Limb (tissue), 2 donors: ENCODE results near the gene RRP7A.
A peak's percentile ranks its signal among the peaks of the same experiment; 100 is the strongest.
"Not testable (repeated sequence)": the region's sequence is repeated elsewhere in the genome, so short reads cannot be mapped to it uniquely, and the experiment has no call there.

ENCODE experiments used
- DNase-seq, 2 donors: peaks; one replicate each; pipeline ENCODE4 v3.0.0-alpha.2; 2016; ENCODE audit errors: extremely low spot score in 2 of 2

The RRP7A gene

DNA sequence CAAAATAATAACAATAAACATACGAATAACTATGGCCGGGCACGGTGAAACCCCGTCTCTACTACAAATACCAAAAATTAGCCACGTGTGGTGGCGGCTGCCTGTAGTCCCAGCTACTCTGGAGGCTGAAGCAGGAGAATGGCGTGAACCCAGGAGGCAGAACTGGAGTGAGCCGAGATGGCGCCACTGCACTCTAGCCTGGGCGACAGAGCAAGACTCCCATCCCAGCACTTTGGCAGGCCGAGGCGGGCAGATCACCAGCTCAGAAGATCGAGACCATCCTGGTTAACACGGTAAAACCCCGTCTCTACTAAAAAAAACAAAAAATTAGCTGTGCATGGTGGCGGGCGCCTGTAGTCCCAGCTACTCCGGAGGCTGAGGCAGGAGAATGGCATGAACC is 17.0 kb upstream of the RRP7A start:
- DNase-seq: not testable (repeated sequence)

DNA sequence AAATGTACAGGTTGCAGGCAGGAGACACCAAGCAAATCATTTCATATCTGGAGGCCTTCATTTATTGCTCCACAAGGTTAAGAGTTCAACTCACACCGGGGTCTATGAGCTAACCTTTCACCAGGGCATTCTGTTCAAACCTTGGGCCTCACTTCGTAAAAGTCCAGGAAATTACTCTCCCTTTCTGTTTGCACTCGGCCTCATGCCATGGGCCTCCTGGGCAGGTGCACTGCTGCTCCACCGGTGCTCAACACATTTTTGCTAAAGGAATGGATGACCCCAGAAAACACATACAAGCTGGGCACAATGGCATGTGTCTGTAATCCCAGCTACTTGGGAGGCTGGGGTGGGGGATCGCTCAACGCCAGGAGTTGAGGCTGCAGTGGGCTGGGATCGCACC is 16.6 kb upstream of the RRP7A start:
- DNase-seq: no peak

DNA sequence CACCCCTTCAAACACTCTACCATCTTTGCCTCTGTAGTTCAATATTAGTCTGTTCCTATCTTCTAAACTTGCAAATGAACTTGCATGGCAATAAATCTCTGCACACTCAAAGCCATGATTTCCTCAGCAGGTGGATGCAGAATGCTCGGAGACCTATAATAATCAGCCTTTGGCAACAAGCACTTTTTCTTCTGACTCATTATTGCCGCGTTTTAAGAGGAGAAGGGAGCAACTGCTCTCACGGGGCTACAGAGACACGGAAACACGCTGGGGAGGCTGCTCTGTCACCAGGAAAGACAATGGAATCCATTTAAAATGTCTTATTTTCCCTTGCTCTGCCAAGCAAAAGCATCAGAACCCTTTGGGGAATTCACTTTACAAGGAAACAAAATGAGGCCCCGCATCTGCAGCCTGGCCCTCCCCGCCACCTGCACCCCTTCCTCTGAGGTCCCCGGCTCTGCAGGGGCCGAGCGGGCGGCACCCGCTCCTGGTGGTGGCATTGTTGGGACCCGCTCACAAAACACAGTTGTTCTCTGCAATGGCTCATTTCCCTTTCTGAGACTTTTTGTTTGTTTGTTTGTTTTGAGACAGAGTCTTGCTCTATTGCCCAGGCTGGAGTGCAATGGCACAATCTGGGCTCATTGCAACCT is 15.6 kb upstream of the RRP7A start:
- DNase-seq: not testable (repeated sequence)

DNA sequence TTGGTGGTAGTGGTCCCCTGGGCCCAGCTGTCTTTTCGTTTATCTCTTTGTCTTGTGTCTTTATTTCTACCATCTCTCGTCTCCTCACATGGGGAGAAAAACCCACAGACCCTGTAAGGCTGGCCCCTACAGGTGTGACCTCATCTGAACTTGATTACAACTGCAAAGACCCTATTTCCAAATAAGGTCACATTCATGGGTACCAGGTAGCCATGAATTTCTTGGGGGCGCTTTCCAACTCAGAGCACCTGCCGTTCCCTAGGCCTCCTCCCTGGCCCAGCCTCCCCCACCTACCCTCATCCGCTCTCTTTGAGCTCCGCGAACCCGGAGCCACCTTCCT is 14.0 kb upstream of the RRP7A start:
- DNase-seq: no peak

DNA sequence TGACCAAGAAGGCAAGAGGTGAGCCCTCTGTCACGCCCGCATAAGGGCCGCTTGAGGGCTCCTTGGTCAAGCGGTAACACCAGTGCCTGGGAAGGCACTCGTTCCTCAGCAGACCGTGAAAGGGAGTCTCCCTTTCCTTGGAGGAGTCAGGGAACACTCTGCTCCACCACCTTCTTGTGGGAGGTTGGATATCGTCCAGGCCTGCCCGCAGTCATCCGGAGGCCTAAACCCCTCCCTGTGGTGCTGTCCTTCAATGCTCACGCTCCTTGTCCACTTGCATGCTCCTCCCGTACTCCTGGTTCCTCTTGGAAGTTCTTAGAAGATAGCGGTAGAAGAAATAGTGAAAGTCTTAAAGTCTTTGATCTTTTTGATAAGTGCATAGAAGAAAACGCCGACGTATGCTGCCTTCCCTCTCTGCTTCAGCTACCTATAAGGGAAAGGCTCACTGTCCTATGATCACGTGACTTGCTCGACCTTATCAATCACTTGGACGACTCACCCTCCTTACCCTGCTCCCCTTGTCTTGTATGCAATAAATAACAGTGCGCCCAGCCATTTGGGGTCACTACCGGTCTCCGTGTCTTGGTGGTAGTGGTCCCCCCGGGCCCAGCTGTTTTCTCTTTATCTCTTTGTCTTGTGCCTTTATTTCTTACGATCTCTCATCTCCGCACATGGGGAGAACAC is 11.9 kb upstream of the RRP7A start:
- not testable (repeated sequence) for DNase-seq

- not testable (repeated sequence) for DNase-seq
Measured at GRCh38 chr22:42529435-42529834, 9.8 kb upstream of the RRP7A start.

GRCh38 chr22:42528591-42529307 is 9.2 kb upstream of the RRP7A start:
- DNase-seq: no peak

GRCh38 chr22:42522546-42522945 is 3.0 kb upstream of the RRP7A start:
- no peak for DNase-seq

DNA sequence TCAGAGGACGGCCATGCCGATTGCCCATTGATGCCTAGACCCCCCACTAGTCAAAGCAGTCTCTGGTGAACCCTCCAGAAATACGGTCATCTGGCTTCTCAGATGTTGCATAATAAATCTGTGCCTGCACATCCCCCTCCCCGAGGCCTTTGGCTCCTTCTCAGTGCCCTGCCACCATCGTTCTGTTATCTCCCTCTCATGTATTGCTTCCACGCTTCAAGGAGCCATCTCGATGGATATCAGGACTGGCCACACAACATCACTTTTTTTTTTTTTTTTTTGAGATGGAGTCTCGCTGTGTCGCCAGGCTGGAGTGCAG is 1.6 kb upstream of the RRP7A start:
- DNase-seq: no peak

- DNase-seq: not testable (repeated sequence)
Measured at GRCh38 chr22:42518638-42519524, 715 bp downstream of the RRP7A start.

DNA sequence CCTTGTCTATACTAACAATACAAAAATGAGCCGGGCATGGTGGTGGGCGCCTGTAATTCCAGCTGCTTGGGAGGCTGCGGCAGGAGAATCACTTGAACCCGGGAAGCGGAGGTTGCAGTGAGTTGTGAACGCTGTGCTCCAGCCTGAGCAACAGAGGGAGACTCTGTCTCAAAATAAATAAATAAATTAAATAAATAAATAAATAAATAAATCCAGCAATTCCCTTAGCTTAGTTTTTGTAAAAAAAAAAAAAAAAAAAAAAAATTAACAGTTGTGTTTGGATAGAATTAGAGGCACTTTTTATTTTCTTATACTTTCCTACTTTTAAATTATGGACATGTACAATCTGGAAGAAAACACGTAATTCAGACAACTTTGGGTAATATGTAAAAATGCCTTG is 2.5 kb downstream of the RRP7A start:
- DNase-seq: not testable (repeated sequence)

DNA sequence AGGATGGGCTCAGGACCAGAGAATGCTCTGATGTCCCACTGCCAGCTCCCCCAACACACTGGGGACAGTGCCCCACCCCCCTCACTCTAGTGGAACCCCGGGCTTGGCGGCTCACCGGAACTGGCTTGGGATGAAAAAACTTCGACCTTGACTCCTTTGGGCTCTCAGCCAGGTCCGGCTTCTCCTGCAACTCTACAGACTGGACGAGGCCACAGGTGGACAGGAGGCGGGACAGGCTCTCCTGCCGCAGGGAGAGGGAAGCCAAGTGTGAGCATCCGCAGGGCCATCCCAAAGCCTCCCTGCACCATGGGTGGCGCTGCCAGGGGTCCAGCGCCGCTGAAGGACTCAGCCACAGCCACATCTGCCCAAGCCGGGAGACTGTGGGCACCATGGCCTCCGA is 3.7 kb downstream of the RRP7A start:
- no peak for DNase-seq

- DNase-seq: not testable (repeated sequence)
Measured at GRCh38 chr22:42515304-42515703, 4.3 kb downstream of the RRP7A start.

DNA sequence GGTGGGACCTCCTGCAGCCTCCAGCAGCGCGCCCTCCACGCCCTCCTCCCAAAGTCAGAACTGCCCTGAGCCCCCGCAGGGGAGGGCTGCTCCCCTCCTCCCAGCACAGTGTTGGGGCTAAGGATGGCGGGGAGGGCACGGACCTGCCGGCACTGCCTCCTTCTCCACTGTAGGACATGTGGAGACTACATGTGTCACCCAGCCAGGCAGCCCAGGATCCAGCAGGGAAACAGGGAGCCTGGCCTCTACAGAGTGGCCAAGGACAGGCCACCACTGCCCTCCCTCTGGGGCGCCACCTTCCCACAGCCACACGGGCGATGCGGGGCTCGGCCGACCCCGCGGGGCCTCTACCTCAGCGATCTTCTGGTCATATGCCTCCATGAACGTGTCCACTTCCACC is 5.3 kb downstream of the RRP7A start:
- not testable (repeated sequence) for DNase-seq

DNA sequence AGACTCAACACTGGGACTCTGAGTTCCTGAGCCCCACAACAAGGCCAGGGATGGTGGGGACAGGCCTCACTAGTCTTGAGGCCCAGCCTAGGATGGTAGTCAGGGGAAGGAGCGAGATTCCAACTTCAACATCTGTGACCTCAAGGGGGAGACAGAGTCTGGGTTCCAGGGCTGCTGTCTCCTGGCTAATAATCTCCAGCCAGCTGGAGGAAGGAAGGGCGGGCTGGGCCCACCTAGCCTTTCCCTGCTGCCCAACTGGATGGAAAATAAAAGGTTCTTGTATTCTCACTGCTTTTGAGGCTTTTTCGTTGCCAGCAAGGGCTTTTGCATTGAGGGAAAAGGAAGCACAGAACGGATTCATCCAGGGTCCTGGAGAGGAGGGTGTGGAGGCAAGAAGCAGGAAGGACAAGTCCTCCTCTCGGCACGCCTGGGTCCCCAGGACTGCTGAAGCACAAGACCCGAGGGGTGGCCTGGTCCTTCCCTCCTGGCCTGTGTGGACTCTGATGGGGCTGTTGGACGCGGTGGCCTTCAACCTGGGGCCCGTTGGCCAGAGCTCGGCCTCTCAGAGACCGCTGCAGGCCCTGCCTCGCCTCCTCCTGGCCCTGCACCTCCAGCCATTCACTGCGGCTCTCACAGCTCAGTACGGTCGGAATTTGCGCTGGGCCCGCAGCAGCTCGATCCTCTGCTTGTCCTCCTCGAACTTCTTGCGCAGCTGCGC is 7.2 kb downstream of the RRP7A start:
- DNase-seq: peak; percentile 16 to 48

GRCh38 chr22:42511401-42511891 is 8.2 kb downstream of the RRP7A start:
- no peak for DNase-seq

DNA sequence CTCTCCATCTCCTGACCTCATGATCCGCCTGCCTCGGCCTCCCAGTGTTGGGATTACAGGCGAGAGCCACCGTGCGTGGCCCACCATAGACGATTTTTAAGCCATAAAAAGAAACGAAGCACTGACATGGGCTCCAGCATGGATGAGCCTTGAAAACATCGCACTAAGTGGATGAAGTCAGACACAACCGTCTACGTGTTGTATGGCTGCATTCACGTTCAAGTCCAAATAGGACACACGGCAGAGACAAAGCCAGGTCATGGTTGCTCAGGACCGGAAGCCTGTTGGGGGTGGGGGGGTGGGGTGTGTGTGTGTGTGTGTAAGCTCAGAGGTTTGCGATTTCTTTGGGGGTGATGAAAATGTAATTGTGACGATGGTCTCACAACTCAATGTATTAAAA is 10.0 kb downstream of the RRP7A start:
- DNase-seq: no peak

- DNase-seq: not testable (repeated sequence)
Measured at GRCh38 chr22:42508975-42509364, 10.6 kb downstream of the RRP7A start.

DNA sequence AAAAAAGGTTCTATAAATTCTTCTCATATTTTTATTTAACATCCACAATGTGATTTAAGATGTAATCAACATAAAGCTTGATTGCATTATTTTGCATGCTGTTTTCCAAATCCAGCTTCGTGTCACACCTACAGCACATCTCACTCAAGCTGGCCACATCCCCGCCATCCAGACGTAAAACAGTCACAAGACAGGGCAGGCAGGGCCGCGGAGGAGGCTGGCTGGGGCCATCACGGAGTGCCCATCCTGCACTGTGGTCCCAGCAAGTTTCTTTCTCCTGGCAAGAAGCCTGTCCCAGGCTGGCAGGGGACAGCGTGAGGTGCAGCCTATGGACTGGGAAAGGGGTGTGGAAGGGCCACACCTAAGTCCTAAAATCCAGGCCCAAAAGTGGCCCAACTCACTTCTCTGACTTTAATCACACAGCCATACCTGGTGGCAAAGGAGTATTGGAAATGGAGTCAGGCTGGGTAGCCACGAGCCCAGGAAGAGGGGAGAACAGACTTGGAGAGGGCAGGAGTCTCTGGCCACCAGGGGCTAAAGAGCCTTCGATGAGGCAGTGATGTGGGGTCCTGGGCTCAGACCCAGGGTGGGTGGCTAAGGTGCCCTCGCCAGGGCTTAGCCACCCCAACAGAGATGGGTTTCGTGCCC is 11.1 kb downstream of the RRP7A start:
- not testable (repeated sequence) for DNase-seq

DNA sequence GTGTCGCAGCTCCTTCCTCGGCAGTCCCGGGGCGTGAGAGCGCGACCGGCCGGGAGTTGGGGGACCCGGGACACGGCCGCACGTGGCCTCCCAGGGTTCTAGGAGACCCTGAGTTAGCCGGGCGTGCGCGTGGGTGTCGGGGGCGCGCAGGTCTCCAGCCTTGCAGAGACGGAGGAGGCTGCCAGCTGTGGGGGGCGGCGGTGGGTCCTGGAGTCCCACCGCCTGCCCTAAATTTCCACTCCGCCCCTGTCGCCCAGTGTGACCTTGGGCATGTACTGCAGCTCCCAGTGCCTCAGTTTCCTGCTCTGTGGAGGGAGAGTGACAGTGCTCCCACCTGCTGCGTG is 18.8 kb downstream of the RRP7A start:
- no peak for DNase-seq
